ENCODE measurements around the gene GDF2.

The GDF2 gene

DNA sequence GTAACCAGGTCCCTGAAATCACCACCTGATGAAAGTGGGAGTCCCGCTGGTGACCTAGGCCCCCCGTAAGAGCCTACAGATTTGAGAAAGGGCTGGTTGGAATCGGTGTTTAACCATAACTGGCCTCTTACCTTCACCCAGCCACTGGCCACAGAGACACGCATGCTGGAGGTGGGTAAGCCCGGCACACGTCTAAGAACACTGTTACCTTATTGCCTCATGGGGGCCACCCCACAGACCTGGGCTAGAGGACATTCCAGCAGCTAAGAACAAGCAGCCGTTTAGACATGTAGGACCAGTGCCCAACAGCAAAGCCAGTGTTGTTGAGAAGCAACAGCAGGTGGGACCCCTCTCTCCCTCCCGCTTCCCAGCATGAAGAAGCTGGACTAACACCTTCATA, 2.5 kb upstream of the GDF2 start:
- no peak for DNase-seq (ENCODE audit: extremely low spot score)
- POLR2A ChIA-PET: no interaction called here
- CTCF ChIA-PET: interaction anchor here (1.4 to 3.1 kb wide), 2 partner anchors 272 to 291 kb away, joined by 3 to 9 read pairs; no protein-coding TSS in a partner anchor
- no peak for TF ChIP-seq CTCF (IDR thresholded peaks at IDR 0.05; ENCODE audit: control extremely low read depth, extremely low read depth, low read depth, missing control alignments)

DNA sequence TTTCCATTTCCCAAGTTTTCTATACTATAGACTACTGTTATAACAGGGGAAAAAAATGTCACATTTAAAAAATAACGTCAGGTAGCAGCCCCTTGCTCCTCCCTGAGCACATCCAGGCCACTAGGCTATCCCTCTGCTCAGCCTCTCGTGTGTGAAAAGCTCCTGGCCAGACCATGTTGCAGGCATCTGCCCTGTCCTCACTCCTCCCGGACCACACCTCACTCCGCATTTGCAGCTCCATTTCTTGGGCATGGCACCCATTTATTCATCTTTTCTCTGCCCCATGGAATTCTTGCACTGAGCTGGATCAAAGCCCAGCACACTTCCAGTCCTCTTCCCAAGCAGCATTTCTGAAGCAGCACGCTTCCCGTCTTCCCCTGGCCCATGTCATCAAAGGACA, 1.4 kb upstream of the GDF2 start:
- POLR2A ChIA-PET: no interaction called here
- CTCF ChIA-PET: interaction anchor here (1.2 to 3.1 kb wide), 4 partner anchors 8 to 296 kb away, joined by 3 to 9 read pairs (median 6); no protein-coding TSS in a partner anchor
- no peak for DNase-seq (ENCODE audit: extremely low spot score)
- TF ChIP-seq CTCF (IDR thresholded peaks at IDR 0.05; ENCODE audit: control extremely low read depth, extremely low read depth, low read depth, missing control alignments): no peak

GRCh38 chr10:47321521-47322195, 596 bp upstream of the GDF2 start:
- TF ChIP-seq CTCF (IDR thresholded peaks at IDR 0.05; ENCODE audit: control extremely low read depth, extremely low read depth, low read depth, missing control alignments): no peak
- no peak for DNase-seq (ENCODE audit: extremely low spot score)
- POLR2A ChIA-PET: no interaction called here
- CTCF ChIA-PET: interaction anchor here (2.0 to 3.1 kb wide), 2 partner anchors 9 to 274 kb away, joined by 9 read pairs; no protein-coding TSS in a partner anchor

- TF ChIP-seq CTCF (IDR thresholded peaks at IDR 0.05; ENCODE audit: control extremely low read depth, extremely low read depth, low read depth, missing control alignments): no peak
- no peak for DNase-seq (ENCODE audit: extremely low spot score)
- CTCF ChIA-PET: interaction anchor here (0.8 to 2.9 kb wide), 3 partner anchors 10 to 18 kb away, joined by 4 to 16 read pairs (median 5); no protein-coding TSS in a partner anchor
- POLR2A ChIA-PET: no interaction called here
These were observed 833 bp downstream of the GDF2 start for GRCh38 chr10:47323087-47323486.

DNA sequence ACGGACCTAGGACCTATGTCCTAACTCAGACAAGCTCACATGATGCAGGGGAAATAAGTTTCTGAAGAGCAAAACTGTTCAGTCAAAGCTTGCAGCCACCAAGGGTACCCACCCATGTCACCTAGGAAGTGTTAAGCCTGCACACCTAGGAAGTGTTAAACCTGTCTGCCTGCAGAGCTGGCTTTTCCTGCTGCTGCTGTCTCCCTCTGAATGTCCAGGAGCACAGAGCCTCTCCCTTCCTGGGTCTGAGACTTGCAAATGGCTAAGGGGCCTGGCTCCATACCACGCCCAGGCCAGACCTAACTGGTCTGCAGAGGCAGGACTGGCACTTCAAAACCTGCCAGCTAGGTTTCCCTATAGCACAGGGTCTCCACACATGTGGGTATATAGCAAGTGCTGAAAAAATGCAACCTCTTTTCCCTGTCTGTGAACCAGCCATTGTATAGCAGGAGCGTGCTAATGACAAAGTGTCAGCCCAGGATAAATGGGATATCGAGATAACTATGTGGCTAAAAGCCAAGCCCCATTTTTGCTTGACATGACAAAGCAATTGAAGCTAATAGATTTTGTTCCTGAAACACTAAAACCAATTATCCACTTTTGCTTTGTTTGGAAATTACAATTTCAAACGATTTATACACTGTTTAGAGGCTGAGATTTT, 1.5 kb downstream of the GDF2 start:
- DNase-seq (ENCODE audit: extremely low spot score): no peak
- CTCF ChIA-PET: interaction anchor here (1.9 to 2.9 kb wide), 2 partner anchors 11 to 17 kb away, joined by 5 to 16 read pairs; no protein-coding TSS in a partner anchor
- POLR2A ChIA-PET: no interaction called here
- no peak for TF ChIP-seq CTCF (IDR thresholded peaks at IDR 0.05; ENCODE audit: control extremely low read depth, extremely low read depth, low read depth, missing control alignments)

- ChIA-PET POLR2A (no interaction called here), CTCF (interaction anchor here (1.1 to 2.9 kb wide), 2 partner anchors 13 to 15 kb away, joined by 4 to 16 read pairs; no protein-coding TSS in a partner anchor)
- no peak for DNase-seq (ENCODE audit: extremely low spot score)
- no peak for TF ChIP-seq CTCF (IDR thresholded peaks at IDR 0.05; ENCODE audit: control extremely low read depth, extremely low read depth, low read depth, missing control alignments)
These were observed 3.3 kb downstream of the GDF2 start for GRCh38 chr10:47325303-47326291.
